Rectal smooth muscle tissue (tissue), 1 donor: ENCODE results near the gene FGGY.

Experiments used
- H3K27ac ChIP-seq: one replicate; pipeline ENCODE4 v1.7.0; 2013; ENCODE audit warnings: low read depth, low read length, inconsistent platforms
- H3K27me3 ChIP-seq: one replicate; pipeline ENCODE4 v1.7.0; 2013; ENCODE audit warnings: low read length; ENCODE audit not compliant: control insufficient read depth, insufficient read depth
- H3K36me3 ChIP-seq: one replicate; pipeline ENCODE4 v1.7.0; 2013; ENCODE audit warnings: low read length; ENCODE audit not compliant: control insufficient read depth, insufficient read depth
- H3K4me1 ChIP-seq: one replicate; pipeline ENCODE4 v1.7.0; 2013; ENCODE audit warnings: low read length; ENCODE audit not compliant: control insufficient read depth, insufficient read depth
- H3K4me3 ChIP-seq: one replicate; pipeline ENCODE4 v1.7.0; 2013; ENCODE audit warnings: low read length
- H3K9ac ChIP-seq: one replicate; pipeline ENCODE4 v1.7.0; 2013; ENCODE audit warnings: low read length

The FGGY gene

DNA sequence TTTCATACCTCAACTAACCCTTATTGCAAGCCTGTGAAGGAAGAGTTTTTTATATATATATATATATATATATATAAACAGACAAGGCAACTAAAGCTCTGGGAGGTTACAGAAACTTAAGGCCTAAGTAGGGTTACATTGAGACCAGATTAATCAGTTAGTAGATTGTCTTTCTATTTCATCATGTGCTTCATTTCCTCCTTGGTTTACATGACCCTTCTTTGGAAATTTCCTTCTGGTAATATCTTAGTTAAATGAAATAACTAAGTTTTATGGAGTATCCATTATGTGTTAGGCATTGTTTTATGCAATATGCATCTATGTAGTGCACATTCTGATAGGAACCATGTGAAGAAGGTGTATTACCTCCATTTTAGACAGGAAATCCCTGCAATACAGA, 112.7 kb downstream of the FGGY start:
- Histone ChIP-seq H3K27me3 (no peaks in the 10 kb centered on the region), H3K36me3 (no peaks in the 10 kb centered on the region), H3K4me3 (no peak overlapping the region), H3K9ac (no peak overlapping the region), H3K4me1 (peaks cover 5% of the 10 kb centered on the region), H3K27ac (no peak overlapping the region)

DNA sequence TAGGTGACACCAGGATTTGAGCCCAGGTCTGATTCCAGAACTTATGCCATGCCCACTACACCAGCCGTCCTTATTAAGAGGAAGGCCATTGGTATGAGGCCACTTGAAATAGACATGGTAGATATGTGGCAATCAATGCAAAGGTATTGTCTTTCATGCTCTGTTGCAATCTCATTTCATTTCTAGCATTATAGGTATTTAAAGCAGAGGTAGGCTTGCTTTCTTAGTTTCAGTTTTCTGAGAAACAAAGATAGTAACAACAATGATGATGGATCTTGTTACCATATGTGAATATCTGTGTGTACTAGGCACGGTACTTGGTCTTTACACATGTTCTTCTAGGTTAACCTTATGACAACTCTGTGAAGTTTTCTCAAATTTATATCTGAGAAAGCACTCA, 113.1 kb downstream of the FGGY start:
- H3K36me3 ChIP-seq = no peaks in the 10 kb centered on the region
- no peak overlapping the region for H3K27ac ChIP-seq
- H3K9ac ChIP-seq = no peak overlapping the region
- no peaks in the 10 kb centered on the region for H3K27me3 ChIP-seq
- H3K4me3 ChIP-seq = no peak overlapping the region
- H3K4me1 ChIP-seq = peaks cover 5% of the 10 kb centered on the region

GRCh38 chr1:59410457-59410856, 113.6 kb downstream of the FGGY start:
- Histone ChIP-seq H3K4me3 (no peak overlapping the region), H3K27ac (no peak overlapping the region), H3K4me1 (peaks cover 5% of the 10 kb centered on the region), H3K27me3 (no peaks in the 10 kb centered on the region), H3K9ac (no peak overlapping the region), H3K36me3 (no peaks in the 10 kb centered on the region)

- H3K27ac ChIP-seq = no peak overlapping the region
- no peaks in the 10 kb centered on the region for H3K36me3 ChIP-seq
- H3K4me1 ChIP-seq = peaks cover 5% of the 10 kb centered on the region
- H3K4me3 ChIP-seq = no peak overlapping the region
- H3K9ac ChIP-seq = no peak overlapping the region
- H3K27me3 ChIP-seq = no peaks in the 10 kb centered on the region
Measured at GRCh38 chr1:59411147-59411546, 114.3 kb downstream of the FGGY start.

GRCh38 chr1:59412718-59413326, 115.9 kb downstream of the FGGY start:
- H3K27me3 ChIP-seq = no peaks in the 10 kb centered on the region
- H3K9ac ChIP-seq = no peak overlapping the region
- H3K27ac ChIP-seq = no peak overlapping the region
- H3K4me1 ChIP-seq = peaks cover 5% of the 10 kb centered on the region
- H3K36me3 ChIP-seq = no peaks in the 10 kb centered on the region
- H3K4me3 ChIP-seq = no peak overlapping the region

GRCh38 chr1:59413327-59413720, 116.4 kb downstream of the FGGY start:
- Histone ChIP-seq H3K27ac (no peak overlapping the region), H3K4me1 (peaks cover 5% of the 10 kb centered on the region), H3K36me3 (no peaks in the 10 kb centered on the region), H3K27me3 (no peaks in the 10 kb centered on the region), H3K4me3 (no peak overlapping the region), H3K9ac (no peak overlapping the region)

- H3K9ac ChIP-seq = no peak overlapping the region
- H3K36me3 ChIP-seq = no peaks in the 10 kb centered on the region
- H3K4me3 ChIP-seq = no peak overlapping the region
- no peaks in the 10 kb centered on the region for H3K27me3 ChIP-seq
- H3K4me1 ChIP-seq = peaks cover 2% of the 10 kb centered on the region
- no peak overlapping the region for H3K27ac ChIP-seq
Measured at GRCh38 chr1:59414406-59415133, 117.7 kb downstream of the FGGY start.

GRCh38 chr1:59415286-59415850, 118.5 kb downstream of the FGGY start:
- Histone ChIP-seq H3K27ac (no peak overlapping the region), H3K4me1 (peaks cover 7% of the 10 kb centered on the region), H3K36me3 (no peaks in the 10 kb centered on the region), H3K27me3 (no peaks in the 10 kb centered on the region), H3K9ac (no peak overlapping the region), H3K4me3 (no peak overlapping the region)

DNA sequence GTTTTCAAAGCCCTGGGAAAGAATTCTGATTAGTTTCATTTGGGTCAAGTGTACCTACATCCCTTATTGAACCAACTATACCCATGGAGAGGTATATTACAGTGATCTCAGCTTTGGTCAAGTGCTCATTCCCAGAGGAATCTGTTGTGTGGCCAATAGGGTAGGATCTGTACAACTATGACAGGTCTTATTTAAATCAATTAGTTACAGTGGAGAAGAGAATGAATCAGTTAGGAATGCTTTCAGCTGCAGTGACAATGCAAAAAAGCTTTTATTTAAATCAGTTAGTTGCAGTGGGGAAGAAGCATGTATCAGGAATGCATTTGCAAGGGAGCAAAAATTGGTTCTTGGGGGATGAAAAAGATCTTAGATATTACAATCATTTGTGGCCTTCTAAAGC, 119.0 kb downstream of the FGGY start:
- H3K4me3 ChIP-seq = no peak overlapping the region
- peaks cover 7% of the 10 kb centered on the region for H3K4me1 ChIP-seq
- H3K27ac ChIP-seq = no peak overlapping the region
- no peaks in the 10 kb centered on the region for H3K36me3 ChIP-seq
- H3K9ac ChIP-seq = no peak overlapping the region
- no peaks in the 10 kb centered on the region for H3K27me3 ChIP-seq

DNA sequence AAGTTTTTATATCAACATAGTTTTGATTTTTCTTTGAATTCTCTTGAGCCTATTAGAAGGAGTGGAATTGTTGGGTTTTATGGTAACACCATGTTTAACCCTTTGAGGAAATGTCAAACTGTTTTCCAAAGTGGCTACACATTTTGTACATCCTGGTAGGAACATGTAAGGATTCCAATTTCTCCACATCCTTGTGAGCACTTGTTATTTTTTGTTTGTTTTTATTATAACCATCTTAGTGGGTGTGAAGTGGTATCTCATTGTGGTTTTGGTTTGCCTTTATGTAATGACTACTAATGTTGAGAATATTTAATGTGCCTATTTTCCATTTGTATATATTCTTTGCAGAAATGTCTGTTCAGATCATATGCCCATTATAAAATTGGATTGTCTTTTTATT, 120.5 kb downstream of the FGGY start:
- Histone ChIP-seq H3K36me3 (no peaks in the 10 kb centered on the region), H3K9ac (no peak overlapping the region), H3K4me3 (no peak overlapping the region), H3K4me1 (peaks cover 11% of the 10 kb centered on the region), H3K27ac (no peak overlapping the region), H3K27me3 (no peaks in the 10 kb centered on the region)

GRCh38 chr1:59418363-59419144, 121.7 kb downstream of the FGGY start:
- Histone ChIP-seq H3K4me1 (peaks cover 11% of the 10 kb centered on the region), H3K36me3 (no peaks in the 10 kb centered on the region), H3K27ac (no peak overlapping the region), H3K9ac (no peak overlapping the region), H3K27me3 (no peaks in the 10 kb centered on the region), H3K4me3 (no peak overlapping the region)

GRCh38 chr1:59419361-59420140, 122.7 kb downstream of the FGGY start:
- H3K9ac ChIP-seq = no peak overlapping the region
- H3K27me3 ChIP-seq = no peaks in the 10 kb centered on the region
- H3K4me3 ChIP-seq = no peak overlapping the region
- H3K36me3 ChIP-seq = no peaks in the 10 kb centered on the region
- no peak overlapping the region for H3K27ac ChIP-seq
- H3K4me1 ChIP-seq = peaks cover 11% of the 10 kb centered on the region
